Measurements from ENCODE around the gene CGNL1.

GRCh38 chr15:57356178-57356577 lies 20.1 kb upstream of the CGNL1 start:
- no peak for TF ChIP-seq CTCF (IDR thresholded peaks at IDR 0.05; ENCODE audit: borderline replicate concordance, extremely low read depth, low read length, poor library complexity, severe bottlenecking)
- no peak for TF ChIP-seq EZH2 (IDR thresholded peaks at IDR 0.05; ENCODE audit: borderline replicate concordance, low read depth, low read length, severe bottlenecking)

Data from DND-41 (cell line).